ENCODE results near the gene USP34. TPM values are rescaled to one million over a fixed set of nuclear protein-coding genes. Genes with fewer than 3 reads are reported as not detected.

The USP34 gene
- total and polyA plus RNA-seq, 9 of the 15 experiments (the other 6 are each of a cell fraction or from before 2014, with no cell fraction given): 19.8 to 108 (median 67.8) TPM

DNA sequence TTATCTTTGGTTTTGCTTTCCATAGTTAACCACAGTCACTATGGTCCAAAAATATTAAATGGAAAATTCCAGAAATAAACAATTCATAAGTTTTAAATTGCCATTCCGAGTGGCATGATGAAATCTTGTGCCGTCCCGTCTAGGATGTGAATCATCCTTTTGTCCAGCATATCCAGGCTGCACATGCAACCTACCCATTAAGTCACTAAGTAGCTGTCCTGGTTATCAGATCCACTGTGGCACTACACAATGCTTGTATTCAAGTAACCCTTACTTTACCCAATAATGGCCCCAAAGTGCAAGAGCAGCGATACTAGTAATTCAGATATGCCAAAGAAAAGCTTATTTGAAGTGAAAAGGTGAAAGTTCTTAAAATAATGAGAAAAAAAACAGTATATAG, 10.7 kb downstream of the USP34 start (continued):
- TF ChIP-seq PRPF4 (IDR thresholded peaks at IDR 0.05; ENCODE audit: insufficient read depth, low read depth, low read length, poor library complexity, severe bottlenecking) (no peak), IRF2 (CRISPR knock-in tag; IDR thresholded peaks at IDR 0.05) (no peak)
- TF ChIP-seq, protein P1, sequence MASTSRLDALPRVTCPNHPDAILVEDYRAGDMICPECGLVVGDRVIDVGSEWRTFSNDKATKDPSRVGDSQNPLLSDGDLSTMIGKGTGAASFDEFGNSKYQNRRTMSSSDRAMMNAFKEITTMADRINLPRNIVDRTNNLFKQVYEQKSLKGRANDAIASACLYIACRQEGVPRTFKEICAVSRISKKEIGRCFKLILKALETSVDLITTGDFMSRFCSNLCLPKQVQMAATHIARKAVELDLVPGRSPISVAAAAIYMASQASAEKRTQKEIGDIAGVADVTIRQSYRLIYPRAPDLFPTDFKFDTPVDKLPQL (IDR thresholded peaks at IDR 0.05; ENCODE audit: extremely low read depth, insufficient read length): no peak
- TF ChIP-seq, protein P2, sequence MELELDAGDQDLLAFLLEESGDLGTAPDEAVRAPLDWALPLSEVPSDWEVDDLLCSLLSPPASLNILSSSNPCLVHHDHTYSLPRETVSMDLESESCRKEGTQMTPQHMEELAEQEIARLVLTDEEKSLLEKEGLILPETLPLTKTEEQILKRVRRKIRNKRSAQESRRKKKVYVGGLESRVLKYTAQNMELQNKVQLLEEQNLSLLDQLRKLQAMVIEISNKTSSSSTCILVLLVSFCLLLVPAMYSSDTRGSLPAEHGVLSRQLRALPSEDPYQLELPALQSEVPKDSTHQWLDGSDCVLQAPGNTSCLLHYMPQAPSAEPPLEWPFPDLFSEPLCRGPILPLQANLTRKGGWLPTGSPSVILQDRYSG (tag; conservative IDR thresholded peaks at IDR 0.05; ENCODE audit: low read depth): no peak

DNA sequence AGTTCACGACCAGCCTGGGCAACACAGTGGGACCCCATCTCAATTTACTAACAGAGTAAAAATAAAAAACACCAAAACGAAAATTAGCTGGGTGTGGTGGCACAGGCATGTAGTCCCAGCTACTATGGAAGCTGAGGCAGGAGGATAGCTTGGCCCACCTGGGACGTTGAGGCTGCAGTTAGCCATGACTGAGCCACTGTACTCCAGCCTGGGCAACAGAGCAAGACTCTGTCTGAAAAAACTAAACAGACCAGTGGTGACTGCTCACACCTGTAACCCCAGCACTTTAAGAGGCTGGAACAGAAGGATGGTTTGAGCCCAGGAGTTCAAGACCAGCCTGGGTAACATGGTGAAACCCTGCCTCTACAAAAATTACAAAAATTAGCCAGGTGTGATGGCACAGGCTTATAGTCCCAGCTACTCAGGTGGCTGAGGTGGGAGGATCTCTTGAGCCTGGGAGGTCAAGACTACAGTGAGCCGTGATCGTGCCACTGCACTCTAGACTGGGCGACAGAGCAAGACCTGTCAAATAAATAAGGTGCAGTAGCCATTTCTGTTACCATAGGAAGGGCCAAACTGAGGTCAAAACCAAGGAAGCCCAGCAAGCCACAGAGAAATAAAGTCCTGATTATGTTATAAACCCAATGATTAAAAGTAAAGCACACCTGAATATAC, 14.0 kb downstream of the USP34 start:
- Histone ChIP-seq H3K36me3 (ENCODE audit: control insufficient read depth, insufficient read depth, low read length) (peaks cover 22% of the 10 kb centered on the region), H4K20me1 (replicated peaks; ENCODE audit: control insufficient read depth, insufficient read depth, low read length) (no peaks in the 10 kb centered on the region; the same call in 1 of the 2 replicates), H3K27ac (ENCODE audit: extremely low read depth, low read depth, low read length) (no peak overlapping the region), H3K9me1 (ENCODE audit: control insufficient read depth, insufficient read depth, low read length) (no peaks in the 10 kb centered on the region), H2AFZ (ENCODE audit: low read depth, low read length) (no peak overlapping the region), H3K9me3 (replicated peaks; ENCODE audit: control insufficient read depth, insufficient read depth, low read depth, low read length) (no peaks in the 10 kb centered on the region), H3K4me3 (no peak overlapping the region), H3K4me1 (replicated peaks in 1 of 2; ENCODE audit: control insufficient read depth in 2 of 2, insufficient read depth in 2 of 2, low read length in 2 of 2) (peaks cover 6 to 11% of the 10 kb centered on the region in 2 experiments; a peak in 3 of 5 replicates), H3K9ac (ENCODE audit: insufficient read depth in 1 of 2, low read depth in 2 of 2, low read length in 2 of 2) (no peak overlapping the region), H3K27me3 (ENCODE audit: control insufficient read depth in 2 of 2, insufficient read depth in 2 of 2, low read length in 2 of 2) (no peaks in the 10 kb centered on the region), H3K79me2 (ENCODE audit: control insufficient read depth, insufficient read depth, low read length) (peaks cover 98% of the 10 kb centered on the region), H3K4me2 (ENCODE audit: insufficient read depth, low read length) (no peak overlapping the region)
- intact Hi-C loops (cut with micrococcal nuclease): no loop called here
- ChIA-PET CTCF (ENCODE audit: low intra/inter-chr PET ratio) (no interaction called here), POLR2A (interaction anchor here (0.6 to 1.8 kb wide), 4 partner anchors 9 to 23 kb away, joined by 3 to 6 read pairs (median 4); no protein-coding TSS in a partner anchor)
- FAIRE-seq (no peak), DNase-seq (ENCODE audit: extremely low read depth in 1 of 4, low spot score in 3 of 4) (no peak), ATAC-seq (no peak; the same call in 2 of the 3 replicates)
- in situ Hi-C loops (cut with MboI): no loop called here
- 75% methylated on average over 6 of the region's 6 CpGs for WGBS (ENCODE audit: insufficient coverage, low coverage, missing lambda C conversion rate)
- TF ChIP-seq SNIP1 (IDR thresholded peaks at IDR 0.05; ENCODE audit: low read depth) (no peak), ETV1 (tag; conservative IDR thresholded peaks at IDR 0.05; ENCODE audit: low read depth) (no peak), ZNF121 (CRISPR knock-in tag; conservative IDR thresholded peaks at IDR 0.05) (peak; percentile 32; the same call in 1 of the 2 replicates)
- BruUV-seq (replicated peaks): no TSS peak

Measured in K562 (cell line).